ACC112 (cell line): Measurements from ENCODE around the gene B3GNT8.
"Not testable (repeated sequence)": the region's sequence is repeated elsewhere in the genome, so short reads cannot be mapped to it uniquely, and the experiment has no call there.

Source experiments
- H2AFZ ChIP-seq: fragments of 200-600 bp; sonication (generic); one replicate; pipeline ENCODE4 v1.6.0; 2017; ENCODE audit warnings: antibody characterized with exemption, low read length; ENCODE audit not compliant: unreplicated experiment
- H3K27ac ChIP-seq: fragments of 200-600 bp; sonication (generic); 2 replicates; pipeline ENCODE4 v1.5.1; 2014; ENCODE audit warnings: low read depth, mild to moderate bottlenecking, antibody characterized with exemption, low read length, moderate library complexity
- H3K27me3 ChIP-seq: fragments of 200-600 bp; sonication (generic); 2 replicates; pipeline ENCODE4 v1.6.1; 2014; ENCODE audit warnings: mild to moderate bottlenecking, antibody characterized with exemption, low read length, moderate library complexity, mixed read lengths; ENCODE audit not compliant: insufficient read depth
- H3K36me3 ChIP-seq: fragments of 200-600 bp; sonication (generic); 2 replicates; pipeline ENCODE4 v1.6.1; 2016; ENCODE audit warnings: mild to moderate bottlenecking, antibody characterized with exemption, low read length, moderate library complexity, mixed read lengths; ENCODE audit not compliant: insufficient read depth
- H3K4me1 ChIP-seq: fragments of 200-600 bp; sonication (generic); one replicate; pipeline ENCODE4 v1.6.1; 2016; ENCODE audit warnings: low read length, mixed read lengths; ENCODE audit not compliant: insufficient read depth, unreplicated experiment, control insufficient read depth
- H3K4me3 ChIP-seq: fragments of 200-600 bp; sonication (generic); 2 replicates; pipeline ENCODE4 v1.5.1; 2014; ENCODE audit warnings: mild to moderate bottlenecking, low read depth, low read length
- H3K79me2 ChIP-seq: fragments of 200-600 bp; sonication (generic); one replicate; pipeline ENCODE4 v1.6.0; 2016; ENCODE audit warnings: low read length; ENCODE audit not compliant: control insufficient read depth, unreplicated experiment, insufficient read depth

Gene B3GNT8

GRCh38 chr19:41435936-41436673 is 8.9 kb upstream of the B3GNT8 start:
- Histone ChIP-seq H2AFZ (no peak overlapping the region), H3K4me3 (no peak overlapping the region), H3K27ac (no peak overlapping the region), H3K36me3 (no peaks in the 10 kb centered on the region), H3K4me1 (no peaks in the 10 kb centered on the region), H3K79me2 (peaks cover 3% of the 10 kb centered on the region), H3K27me3 (no peaks in the 10 kb centered on the region)

- H3K79me2 ChIP-seq, H3K27me3 ChIP-seq, H3K36me3 ChIP-seq, H2AFZ ChIP-seq, H3K4me3 ChIP-seq, H3K4me1 ChIP-seq, H3K27ac ChIP-seq: not testable (repeated sequence)
Measured at GRCh38 chr19:41435376-41435775, 8.2 kb upstream of the B3GNT8 start.

GRCh38 chr19:41434450-41434849 is 7.3 kb upstream of the B3GNT8 start:
- Histone ChIP-seq H2AFZ (no peak overlapping the region), H3K27ac (no peak overlapping the region), H3K79me2 (peaks cover 3% of the 10 kb centered on the region), H3K4me3 (no peak overlapping the region), H3K27me3 (no peaks in the 10 kb centered on the region), H3K4me1 (no peaks in the 10 kb centered on the region), H3K36me3 (no peaks in the 10 kb centered on the region)

GRCh38 chr19:41433171-41433570 is 6.0 kb upstream of the B3GNT8 start:
- Histone ChIP-seq H3K27ac (no peak overlapping the region), H3K27me3 (no peaks in the 10 kb centered on the region), H3K79me2 (no peaks in the 10 kb centered on the region), H3K4me1 (no peaks in the 10 kb centered on the region), H3K4me3 (no peak overlapping the region), H2AFZ (no peak overlapping the region), H3K36me3 (no peaks in the 10 kb centered on the region)

- Histone ChIP-seq H3K36me3 (no peaks in the 10 kb centered on the region), H3K27me3 (no peaks in the 10 kb centered on the region), H3K4me1 (no peaks in the 10 kb centered on the region), H3K79me2 (no peaks in the 10 kb centered on the region), H2AFZ (no peak overlapping the region), H3K27ac (no peak overlapping the region), H3K4me3 (no peak overlapping the region)
Measured at GRCh38 chr19:41431426-41432386, 4.5 kb upstream of the B3GNT8 start.

GRCh38 chr19:41430922-41431321 is 3.7 kb upstream of the B3GNT8 start:
- no peaks in the 10 kb centered on the region for H3K27me3 ChIP-seq
- H3K27ac ChIP-seq: no peak overlapping the region
- H3K79me2 ChIP-seq: no peaks in the 10 kb centered on the region
- no peaks in the 10 kb centered on the region for H3K36me3 ChIP-seq
- no peak overlapping the region for H3K4me3 ChIP-seq
- H2AFZ ChIP-seq: no peak overlapping the region
- no peaks in the 10 kb centered on the region for H3K4me1 ChIP-seq

GRCh38 chr19:41428481-41428859 is 1.3 kb upstream of the B3GNT8 start:
- H3K4me1 ChIP-seq: no peaks in the 10 kb centered on the region
- H3K79me2 ChIP-seq: no peaks in the 10 kb centered on the region
- H3K4me3 ChIP-seq: no peak overlapping the region
- no peak overlapping the region for H2AFZ ChIP-seq
- H3K27ac ChIP-seq: no peak overlapping the region
- H3K36me3 ChIP-seq: no peaks in the 10 kb centered on the region
- H3K27me3 ChIP-seq: no peaks in the 10 kb centered on the region

- Histone ChIP-seq H3K4me3 (no peak overlapping the region; the same call in 1 of the 2 replicates), H3K4me1 (no peaks in the 10 kb centered on the region), H3K27me3 (no peaks in the 10 kb centered on the region), H3K79me2 (no peaks in the 10 kb centered on the region), H3K27ac (no peak overlapping the region), H2AFZ (no peak overlapping the region), H3K36me3 (no peaks in the 10 kb centered on the region)
Measured at GRCh38 chr19:41427647-41428480, 690 bp upstream of the B3GNT8 start.

GRCh38 chr19:41426116-41426841 is 895 bp downstream of the B3GNT8 start:
- Histone ChIP-seq H2AFZ (no peak overlapping the region), H3K27ac (no peak overlapping the region), H3K79me2 (no peaks in the 10 kb centered on the region), H3K4me3 (no peak overlapping the region), H3K4me1 (no peaks in the 10 kb centered on the region), H3K36me3 (no peaks in the 10 kb centered on the region), H3K27me3 (no peaks in the 10 kb centered on the region)
